ENCODE results near the gene PIGR. TPM values are rescaled to one million over a fixed set of nuclear protein-coding genes. Genes with fewer than 3 reads are reported as not detected.

Gene PIGR
- polyA plus RNA-seq, 1 donor: not detected

GRCh38 chr1:206890125-206891060, 55.9 kb downstream of the PIGR start:
- DNase-seq (ENCODE audit: low read depth): no peak

GRCh38 chr1:206887701-206888100, 58.6 kb downstream of the PIGR start:
- DNase-seq (ENCODE audit: low read depth): no peak

GRCh38 chr1:206886831-206887230, 59.4 kb downstream of the PIGR start:
- no peak for DNase-seq (ENCODE audit: low read depth)

- no peak for DNase-seq (ENCODE audit: low read depth)
These were observed 60.8 kb downstream of the PIGR start for GRCh38 chr1:206885341-206886060.

- no peak for DNase-seq (ENCODE audit: low read depth)
These were observed 62.4 kb downstream of the PIGR start for GRCh38 chr1:206883876-206884275.

GRCh38 chr1:206883160-206883559, 63.1 kb downstream of the PIGR start:
- DNase-seq (ENCODE audit: low read depth): no peak

GRCh38 chr1:206882555-206882954, 63.7 kb downstream of the PIGR start:
- DNase-seq (ENCODE audit: low read depth): no peak

- no peak for DNase-seq (ENCODE audit: low read depth)
These were observed 66.0 kb downstream of the PIGR start for GRCh38 chr1:206880314-206880713.

Other genes starting within 250 kb of the PIGR start
- gene IL19, start 175.7 kb downstream of the PIGR start, polyA plus RNA-seq (ENCODE audit: insufficient read length): not detected
- 0.49 TPM for gene IL10, start 174.0 kb downstream of the PIGR start, polyA plus RNA-seq (ENCODE audit: insufficient read length)
- gene IL20, start 80.8 kb downstream of the PIGR start, polyA plus RNA-seq (ENCODE audit: insufficient read length): not detected
- gene IL24, start 49.0 kb downstream of the PIGR start, polyA plus RNA-seq (ENCODE audit: insufficient read length): 0.14 TPM
- gene FCMR, start 24.5 kb downstream of the PIGR start, polyA plus RNA-seq (ENCODE audit: insufficient read length): 1.2 TPM
- not detected for gene FCAMR, start 24.0 kb upstream of the PIGR start, polyA plus RNA-seq (ENCODE audit: insufficient read length)
- 0.08 TPM for gene C1orf116, start 86.3 kb upstream of the PIGR start, polyA plus RNA-seq (ENCODE audit: insufficient read length)
- gene YOD1, start 104.7 kb upstream of the PIGR start, polyA plus RNA-seq (ENCODE audit: insufficient read length): 6.8 TPM
- gene PFKFB2, start 106.8 kb upstream of the PIGR start, polyA plus RNA-seq (ENCODE audit: insufficient read length): 8.8 TPM
- 0.18 TPM for gene C4BPB, start 142.4 kb upstream of the PIGR start, polyA plus RNA-seq (ENCODE audit: insufficient read length)
- 0.47 TPM for gene C4BPA, start 157.8 kb upstream of the PIGR start, polyA plus RNA-seq (ENCODE audit: insufficient read length)

Data from forelimb muscle (tissue), 1 donor.